Umbilical cord (tissue), 2 donors: ENCODE results near the gene CCDC12. TPM values are rescaled to one million over a fixed set of nuclear protein-coding genes. Genes with fewer than 3 reads are reported as not detected.

Source experiments
- DNase-seq: peaks from one replicate; pipeline ENCODE4 v3.0.0-alpha.2; 2015; ENCODE audit warnings: low spot score
- total RNA-seq: library from RNA; depleted of rRNA; stranded (reverse); fragments of >200 nt; gene quantifications from one replicate; pipeline ENCODE4 v1.2.3, GENCODE V29; 2014; ENCODE audit warnings: low replicate concordance; ENCODE audit not compliant: insufficient read depth

CCDC12 gene
- total RNA-seq, 1 donor from 2014 or later, result 17.3 TPM

- peak; percentile 71 for DNase-seq
Measured at GRCh38 chr3:46893146-46893748, 83.3 kb downstream of the CCDC12 start.

- DNase-seq, result peak; percentile 90
Measured at GRCh38 chr3:46892285-46893145, 84.0 kb downstream of the CCDC12 start.

GRCh38 chr3:46891132-46891531 lies 85.4 kb downstream of the CCDC12 start:
- DNase-seq, result no peak

- DNase-seq, result no peak
Measured at GRCh38 chr3:46890132-46890531, 86.4 kb downstream of the CCDC12 start.

GRCh38 chr3:46889381-46890110 lies 87.0 kb downstream of the CCDC12 start:
- DNase-seq, result peak; percentile 79

GRCh38 chr3:46888705-46889104 lies 87.8 kb downstream of the CCDC12 start:
- no peak for DNase-seq

GRCh38 chr3:46887980-46888494 lies 88.5 kb downstream of the CCDC12 start:
- DNase-seq, result no peak

GRCh38 chr3:46885612-46886011 lies 90.9 kb downstream of the CCDC12 start:
- no peak for DNase-seq

GRCh38 chr3:46884929-46885328 lies 91.6 kb downstream of the CCDC12 start:
- no peak for DNase-seq

GRCh38 chr3:46884427-46884826 lies 92.1 kb downstream of the CCDC12 start:
- DNase-seq, result no peak

- no peak for DNase-seq
Measured at GRCh38 chr3:46883830-46884185, 92.7 kb downstream of the CCDC12 start.

- no peak for DNase-seq
Measured at GRCh38 chr3:46883054-46883829, 93.3 kb downstream of the CCDC12 start.

- peak; percentile 77 for DNase-seq
Measured at GRCh38 chr3:46882377-46883053, 94.0 kb downstream of the CCDC12 start.

GRCh38 chr3:46881596-46882376 lies 94.8 kb downstream of the CCDC12 start:
- peak; percentile 74 for DNase-seq

GRCh38 chr3:46880884-46881595 lies 95.5 kb downstream of the CCDC12 start:
- no peak for DNase-seq

GRCh38 chr3:46878781-46879436 lies 97.6 kb downstream of the CCDC12 start:
- peak; percentile 91 for DNase-seq

GRCh38 chr3:46877406-46878125 lies 99.0 kb downstream of the CCDC12 start, which contains the start of gene PTH1R:
Gene PTH1R (plus strand): TSS chr3:46877721. CDS start chr3:46883560, 5,839 bp downstream.
- DNase-seq, result no peak
